MM.1S (cell line): ENCODE data around the gene CTAGE8.
"Not testable (repeated sequence)": the region's sequence is repeated elsewhere in the genome, so short reads cannot be mapped to it uniquely, and the experiment has no call there.

Experiments
- EZH2 ChIP-seq: fragments of 300-600 bp; sonication (generic); optimal IDR thresholded peaks from 2 replicates; pipeline ENCODE3; 2017; ENCODE audit warnings: low read depth, mild to moderate bottlenecking, antibody characterized with exemption, low read length, mixed read lengths
- EZH2phosphoT487 ChIP-seq: fragments of 300-600 bp; sonication (generic); IDR thresholded peaks from 2 replicates; pipeline ENCODE4 v1.6.1; 2018; ENCODE audit warnings: antibody characterized with exemption, low read length
- TF ChIP-seq, protein P1 (sequence below): fragments of 300-600 bp; sonication (generic); IDR thresholded peaks from 2 replicates; pipeline ENCODE4 v1.5.1; 2016; ENCODE audit warnings: antibody characterized with exemption, low read length, mixed read lengths

GRCh38 chr7:144275281-144275680, 6.2 kb upstream of the CTAGE8 start:
- not testable (repeated sequence) for TF ChIP-seq EZH2, EZH2phosphoT487
- TF ChIP-seq, protein P1, sequence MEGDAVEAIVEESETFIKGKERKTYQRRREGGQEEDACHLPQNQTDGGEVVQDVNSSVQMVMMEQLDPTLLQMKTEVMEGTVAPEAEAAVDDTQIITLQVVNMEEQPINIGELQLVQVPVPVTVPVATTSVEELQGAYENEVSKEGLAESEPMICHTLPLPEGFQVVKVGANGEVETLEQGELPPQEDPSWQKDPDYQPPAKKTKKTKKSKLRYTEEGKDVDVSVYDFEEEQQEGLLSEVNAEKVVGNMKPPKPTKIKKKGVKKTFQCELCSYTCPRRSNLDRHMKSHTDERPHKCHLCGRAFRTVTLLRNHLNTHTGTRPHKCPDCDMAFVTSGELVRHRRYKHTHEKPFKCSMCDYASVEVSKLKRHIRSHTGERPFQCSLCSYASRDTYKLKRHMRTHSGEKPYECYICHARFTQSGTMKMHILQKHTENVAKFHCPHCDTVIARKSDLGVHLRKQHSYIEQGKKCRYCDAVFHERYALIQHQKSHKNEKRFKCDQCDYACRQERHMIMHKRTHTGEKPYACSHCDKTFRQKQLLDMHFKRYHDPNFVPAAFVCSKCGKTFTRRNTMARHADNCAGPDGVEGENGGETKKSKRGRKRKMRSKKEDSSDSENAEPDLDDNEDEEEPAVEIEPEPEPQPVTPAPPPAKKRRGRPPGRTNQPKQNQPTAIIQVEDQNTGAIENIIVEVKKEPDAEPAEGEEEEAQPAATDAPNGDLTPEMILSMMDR = not testable (repeated sequence)
